Esophagus muscularis mucosa (tissue), 4 donors: Measurements from ENCODE around the gene PCP2.

Experiments
- EP300 ChIP-seq: sonication (generic); formaldehyde crosslinking; IDR thresholded peaks from one replicate; pipeline ENCODE4 v1.6.1; 2017; ENCODE audit warnings: antibody characterized with exemption
- POLR2A ChIP-seq: fragments of 450-650 bp; IDR thresholded peaks from one replicate; pipeline ENCODE4 v1.6.1; 2017; ENCODE audit warnings: antibody characterized with exemption, moderate library complexity, mild to moderate bottlenecking, low read depth
- TF ChIP-seq, protein P1 (sequence below), 3 experiments: fragments of 200-600 bp in 2 of 3; fragments of 450-650 bp in 1 of 3; sonication (generic) in 2 of 3; IDR thresholded peaks; one replicate each; pipeline ENCODE4 v1.5.1; 2017 to 2019; ENCODE audit warnings: antibody characterized with exemption in 3 of 3, mild to moderate bottlenecking in 2 of 3, moderate library complexity in 1 of 3

DNA sequence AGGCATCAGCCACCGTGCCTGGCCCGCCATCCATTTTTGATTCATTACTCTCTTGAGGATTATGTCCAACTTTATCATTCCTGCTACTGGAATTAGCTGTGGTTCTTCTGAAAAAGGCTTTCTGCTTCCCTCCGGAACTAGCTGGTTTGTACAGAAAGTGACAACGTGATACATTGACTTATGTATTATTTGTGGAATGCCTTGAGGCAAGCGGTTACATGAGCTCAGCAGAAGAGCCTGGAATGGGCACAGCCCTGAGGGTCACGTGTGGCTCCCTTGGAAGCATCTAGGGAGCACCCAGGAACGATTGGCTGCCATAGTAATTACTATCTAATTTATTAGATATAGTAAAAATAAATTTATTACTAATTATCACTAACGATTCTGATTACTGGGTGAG is 20.9 kb upstream of the PCP2 start:
- TF ChIP-seq, protein P1, sequence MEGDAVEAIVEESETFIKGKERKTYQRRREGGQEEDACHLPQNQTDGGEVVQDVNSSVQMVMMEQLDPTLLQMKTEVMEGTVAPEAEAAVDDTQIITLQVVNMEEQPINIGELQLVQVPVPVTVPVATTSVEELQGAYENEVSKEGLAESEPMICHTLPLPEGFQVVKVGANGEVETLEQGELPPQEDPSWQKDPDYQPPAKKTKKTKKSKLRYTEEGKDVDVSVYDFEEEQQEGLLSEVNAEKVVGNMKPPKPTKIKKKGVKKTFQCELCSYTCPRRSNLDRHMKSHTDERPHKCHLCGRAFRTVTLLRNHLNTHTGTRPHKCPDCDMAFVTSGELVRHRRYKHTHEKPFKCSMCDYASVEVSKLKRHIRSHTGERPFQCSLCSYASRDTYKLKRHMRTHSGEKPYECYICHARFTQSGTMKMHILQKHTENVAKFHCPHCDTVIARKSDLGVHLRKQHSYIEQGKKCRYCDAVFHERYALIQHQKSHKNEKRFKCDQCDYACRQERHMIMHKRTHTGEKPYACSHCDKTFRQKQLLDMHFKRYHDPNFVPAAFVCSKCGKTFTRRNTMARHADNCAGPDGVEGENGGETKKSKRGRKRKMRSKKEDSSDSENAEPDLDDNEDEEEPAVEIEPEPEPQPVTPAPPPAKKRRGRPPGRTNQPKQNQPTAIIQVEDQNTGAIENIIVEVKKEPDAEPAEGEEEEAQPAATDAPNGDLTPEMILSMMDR (IDR thresholded peaks at IDR 0.05) = no peak
- TF ChIP-seq POLR2A (no peak), EP300 (no peak)
